HCT116 (cell line): ENCODE results near the gene WSCD1. TPM values are rescaled to one million over a fixed set of nuclear protein-coding genes. Genes with fewer than 3 reads are reported as not detected.

ENCODE experiments used
- ATAC-seq: fragments of 200-7000 bp; cut with Tn5 transposase; 2 replicates; pipeline ENCODE4 v1.9.1; 2020; ENCODE audit warnings: mild to moderate bottlenecking, moderate library complexity
- BruUV-seq: library from RNA; stranded (reverse); fragments of 400-500 nt; replicated peaks from 2 replicates; lab custom pipeline; 2021; lab: Mats Ljungman, UMichigan
- CTCF ChIA-PET: fragments of 300-600 bp; sonication (Branson Sonifier 250); formaldehyde crosslinking; loops from one replicate; lab custom pipeline; 2021; ENCODE audit warnings: antibody characterized with exemption; lab: Charles Lee
- POLR2A ChIA-PET: fragments of 300-600, 350-600 bp; sonication (Branson Sonifier 250); formaldehyde crosslinking; loops from one replicate; lab custom pipeline; 2021; ENCODE audit warnings: antibody characterized with exemption; lab: Charles Lee
- RAD21 ChIA-PET, 2 experiments: fragments of 300-600 bp; sonication (Branson Sonifier 250); formaldehyde crosslinking; loops; one replicate each; lab custom pipeline; 2023; ENCODE audit warnings: low total read pairs in 2 of 2; ENCODE audit not compliant: uncharacterized antibody in 2 of 2, unreplicated experiment in 2 of 2, low non-redundant PET in 1 of 2; lab: Charles Lee
- DNase-seq: peaks from one replicate; pipeline ENCODE4 v3.0.0-alpha.2; 2010; ENCODE audit warnings: low read depth, low spot score
- H2AFZ ChIP-seq: fragments of 200-600 bp; shearing (Covaris generic), sonication (generic); 2 replicates; pipeline ENCODE4 v1.6.1; 2017; ENCODE audit warnings: low read depth, mixed run types, mixed read lengths, antibody characterized with exemption, low read length; ENCODE audit not compliant: poor library complexity, severe bottlenecking
- H3K27ac ChIP-seq: 2 replicates; pipeline ENCODE4 v1.5.1; 2012; ENCODE audit warnings: low read depth, low read length
- H3K27me3 ChIP-seq: fragments of 200-600 bp; sonication (generic); 2 replicates; pipeline ENCODE4 v1.6.1; 2016; ENCODE audit warnings: mixed run types, low read length, mixed read lengths; ENCODE audit not compliant: insufficient read depth
- H3K36me3 ChIP-seq, 2 experiments: fragments of 200-500 bp in 1 of 2; fragments of 200-600 bp in 1 of 2; sonication (Bioruptor generic) in 1 of 2; sonication (generic) in 1 of 2; 2 replicates each; pipeline versions ENCODE4 v1.5.1 to v1.6.1; 2014 to 2016; ENCODE audit warnings: low read length in 2 of 2, inconsistent platforms in 1 of 2, mixed read lengths in 1 of 2, mixed run types in 1 of 2; ENCODE audit not compliant: insufficient read depth in 2 of 2, control insufficient read depth in 1 of 2
- H3K4me1 ChIP-seq, 2 experiments: fragments of 200-600 bp in 1 of 2; sonication (generic) in 1 of 2; 2 replicates each; pipeline versions ENCODE4 v1.5.1 to v1.6.1; 2012 to 2017; ENCODE audit warnings: low read length in 2 of 2, inconsistent platforms in 1 of 2, mild to moderate bottlenecking in 1 of 2, mixed read lengths in 1 of 2, mixed run types in 1 of 2, moderate library complexity in 1 of 2; ENCODE audit not compliant: insufficient read depth in 2 of 2, control insufficient read depth in 1 of 2
- H3K4me2 ChIP-seq: fragments of 200-600 bp; sonication (generic); 2 replicates; pipeline ENCODE4 v1.6.1; 2017; ENCODE audit warnings: mixed run types, low read length, mixed read lengths
- H3K4me3 ChIP-seq, 2 experiments: fragments of 200-600 bp in 1 of 2; sonication (generic) in 1 of 2; replicated peaks in 1 of 2; 2 replicates each; pipeline ENCODE4 v1.5.1; 2011 to 2016; ENCODE audit warnings: low read length in 2 of 2, control low read depth in 1 of 2, low read depth in 1 of 2, mild to moderate bottlenecking in 1 of 2, mixed read lengths in 1 of 2, mixed run types in 1 of 2
- H3K79me2 ChIP-seq: fragments of 200-600 bp; sonication (generic); 2 replicates; pipeline ENCODE4 v1.6.1; 2017; ENCODE audit warnings: mild to moderate bottlenecking, mixed run types, low read length, moderate library complexity, mixed read lengths; ENCODE audit not compliant: insufficient read depth
- H3K9ac ChIP-seq: fragments of 200-600 bp; sonication (generic); 2 replicates; pipeline ENCODE4 v1.6.1; 2016; ENCODE audit warnings: low read length, mixed read lengths
- H3K9me2 ChIP-seq: fragments of 200-600 bp; sonication (generic), shearing (Covaris generic); 2 replicates; pipeline ENCODE4 v1.6.1; 2017; ENCODE audit warnings: mixed run types, mild to moderate bottlenecking, moderate library complexity; ENCODE audit not compliant: insufficient read depth
- H3K9me3 ChIP-seq, 2 experiments: fragments of 200-500 bp in 1 of 2; fragments of 200-600 bp in 1 of 2; sonication (Bioruptor generic) in 1 of 2; sonication (generic) in 1 of 2; 2 replicates each; pipeline ENCODE4 v1.6.1; 2014 to 2017; ENCODE audit warnings: low read length in 2 of 2, mixed read lengths in 2 of 2, inconsistent platforms in 1 of 2, low read depth in 1 of 2, mild to moderate bottlenecking in 1 of 2, mixed run types in 1 of 2, moderate library complexity in 1 of 2; ENCODE audit not compliant: control insufficient read depth in 1 of 2, insufficient read depth in 1 of 2
- H4K20me1 ChIP-seq: fragments of 200-600 bp; sonication (generic), shearing (Covaris generic); 2 replicates; pipeline ENCODE4 v1.6.1; 2017; ENCODE audit warnings: mixed run types, mild to moderate bottlenecking, moderate library complexity; ENCODE audit not compliant: insufficient read depth
- CEBPB ChIP-seq: IDR thresholded peaks from 2 replicates; pipeline ENCODE4 v1.6.1; 2012; ENCODE audit warnings: low read depth
- ELF1 ChIP-seq: IDR thresholded peaks from 2 replicates; pipeline ENCODE4 v1.6.1; 2012; ENCODE audit warnings: low read depth, borderline replicate concordance
- EZH2 ChIP-seq: fragments of 200-600 bp; sonication (generic); IDR thresholded peaks from 2 replicates; pipeline ENCODE4 v1.6.1; 2017; ENCODE audit warnings: antibody characterized with exemption, mixed run types
- EZH2phosphoT487 ChIP-seq: fragments of 200-600 bp; IDR thresholded peaks from 2 replicates; pipeline ENCODE4 v1.6.1; 2018; ENCODE audit warnings: antibody characterized with exemption, borderline replicate concordance
- POLR2A ChIP-seq: IDR thresholded peaks from 2 replicates; pipeline ENCODE4 v1.7.0; 2011; ENCODE audit warnings: borderline replicate concordance; ENCODE audit not compliant: insufficient read depth, insufficient read length; ENCODE audit errors: extremely low read depth
- RAD21 ChIP-seq: IDR thresholded peaks from 2 replicates; pipeline ENCODE4 v1.6.1; 2012; ENCODE audit warnings: low read depth, mild to moderate bottlenecking
- TCF7L2 ChIP-seq: IDR thresholded peaks from 2 replicates; pipeline ENCODE4 v1.7.0; 2011; ENCODE audit warnings: borderline replicate concordance, inconsistent platforms; ENCODE audit not compliant: insufficient read depth, insufficient read length; ENCODE audit errors: extremely low read depth
- YY1 ChIP-seq: IDR thresholded peaks from 2 replicates; pipeline ENCODE4 v1.6.1; 2011; ENCODE audit warnings: low read length, low read depth, moderate library complexity, mild to moderate bottlenecking; ENCODE audit not compliant: insufficient replicate concordance; ENCODE audit errors: extremely low read depth
- ZFX ChIP-seq: fragments of 450-650 bp; IDR thresholded peaks from 2 replicates; pipeline ENCODE4 v1.6.1; 2017
- intact Hi-C: fragments of 100-400 bp; cut with micrococcal nuclease; formaldehyde crosslinking; loops from 2 replicates; pipeline ENCODE4 v1.10.0; 2022
- total RNA-seq: library from RNA; stranded (reverse); gene quantifications from one replicate; pipeline ENCODE4 v1.2.1, GENCODE V29; 2021; ENCODE audit not compliant: unreplicated experiment
- TF ChIP-seq, protein P1 (sequence below), 3 experiments: fragments of 200-600 bp in 1 of 3; sonication (generic) in 1 of 3; IDR thresholded peaks in 2 of 3; conservative IDR thresholded peaks in 1 of 3; 2 replicates each; pipeline ENCODE4 v1.5.1; 2012 to 2017; ENCODE audit warnings: low read depth in 2 of 3, low read length in 2 of 3, antibody characterized with exemption in 1 of 3, borderline replicate concordance in 1 of 3, control low read depth in 1 of 3, mild to moderate bottlenecking in 1 of 3, mixed read lengths in 1 of 3, mixed run types in 1 of 3, moderate library complexity in 1 of 3; ENCODE audit not compliant: insufficient read depth in 1 of 3
- TF ChIP-seq, protein P2 (sequence below): IDR thresholded peaks from 2 replicates; pipeline ENCODE4 v1.6.1; 2012
- TF ChIP-seq, protein P3 (sequence below): IDR thresholded peaks from 2 replicates; pipeline ENCODE4 v1.6.1; 2012; ENCODE audit warnings: low read depth

WSCD1 gene
- total RNA-seq, 1 experiment from 2014 or later, result 0.15 TPM

DNA sequence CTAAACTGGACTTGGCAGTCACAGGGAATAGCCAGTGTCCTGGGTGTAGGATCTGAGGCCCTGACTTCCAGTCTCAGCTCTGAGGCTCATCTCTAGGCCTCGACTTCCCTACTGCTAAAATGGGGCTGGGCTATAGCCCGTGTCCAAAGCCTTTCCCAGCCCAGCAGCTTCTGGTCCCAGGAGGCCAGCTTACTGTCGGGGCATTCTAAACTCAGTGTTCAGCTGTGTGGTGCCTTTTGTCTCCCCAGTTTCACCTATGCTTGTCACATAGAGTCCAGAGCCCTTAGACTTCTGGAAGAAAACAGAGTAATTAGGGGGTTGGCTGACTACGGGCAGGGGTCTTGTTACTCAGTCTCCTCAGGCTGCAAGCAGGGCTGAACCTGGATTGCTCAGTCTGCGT is 94.8 kb downstream of the WSCD1 start:
- Histone ChIP-seq H3K9ac (no peak overlapping the region), H3K9me2 (no peaks in the 10 kb centered on the region), H3K4me3 (no peak overlapping the region), H4K20me1 (no peaks in the 10 kb centered on the region), H3K9me3 (no peaks in the 10 kb centered on the region), H3K27ac (no peak overlapping the region), H3K79me2 (no peaks in the 10 kb centered on the region), H2AFZ (no peak overlapping the region), H3K4me2 (no peak overlapping the region), H3K36me3 (no peaks in the 10 kb centered on the region), H3K27me3 (peaks cover 31% of the 10 kb centered on the region), H3K4me1 (no peaks in the 10 kb centered on the region)
- ChIA-PET RAD21 (no interaction called here), POLR2A (no interaction called here), CTCF (no interaction called here)
- intact Hi-C loops, result no loop called here
- DNase-seq (no peak), ATAC-seq (no peak)
- BruUV-seq, result no TSS peak
- no peak for TF ChIP-seq EZH2phosphoT487
- TF ChIP-seq, protein P1, sequence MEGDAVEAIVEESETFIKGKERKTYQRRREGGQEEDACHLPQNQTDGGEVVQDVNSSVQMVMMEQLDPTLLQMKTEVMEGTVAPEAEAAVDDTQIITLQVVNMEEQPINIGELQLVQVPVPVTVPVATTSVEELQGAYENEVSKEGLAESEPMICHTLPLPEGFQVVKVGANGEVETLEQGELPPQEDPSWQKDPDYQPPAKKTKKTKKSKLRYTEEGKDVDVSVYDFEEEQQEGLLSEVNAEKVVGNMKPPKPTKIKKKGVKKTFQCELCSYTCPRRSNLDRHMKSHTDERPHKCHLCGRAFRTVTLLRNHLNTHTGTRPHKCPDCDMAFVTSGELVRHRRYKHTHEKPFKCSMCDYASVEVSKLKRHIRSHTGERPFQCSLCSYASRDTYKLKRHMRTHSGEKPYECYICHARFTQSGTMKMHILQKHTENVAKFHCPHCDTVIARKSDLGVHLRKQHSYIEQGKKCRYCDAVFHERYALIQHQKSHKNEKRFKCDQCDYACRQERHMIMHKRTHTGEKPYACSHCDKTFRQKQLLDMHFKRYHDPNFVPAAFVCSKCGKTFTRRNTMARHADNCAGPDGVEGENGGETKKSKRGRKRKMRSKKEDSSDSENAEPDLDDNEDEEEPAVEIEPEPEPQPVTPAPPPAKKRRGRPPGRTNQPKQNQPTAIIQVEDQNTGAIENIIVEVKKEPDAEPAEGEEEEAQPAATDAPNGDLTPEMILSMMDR (IDR thresholded peaks at IDR 0.05 in 2 of 3, conservative IDR thresholded peaks at IDR 0.05 in 1 of 3; ENCODE audit: borderline replicate concordance in 1 of 3, insufficient read depth in 1 of 3, low read depth in 2 of 3, low read length in 2 of 3), result no peak
- TF ChIP-seq POLR2A, result no peak
- no peak for TF ChIP-seq EZH2
- TF ChIP-seq YY1, result no peak
- no peak for TF ChIP-seq RAD21
- TF ChIP-seq, protein P2, sequence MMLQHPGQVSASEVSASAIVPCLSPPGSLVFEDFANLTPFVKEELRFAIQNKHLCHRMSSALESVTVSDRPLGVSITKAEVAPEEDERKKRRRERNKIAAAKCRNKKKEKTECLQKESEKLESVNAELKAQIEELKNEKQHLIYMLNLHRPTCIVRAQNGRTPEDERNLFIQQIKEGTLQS, result no peak
- TF ChIP-seq, protein P3, sequence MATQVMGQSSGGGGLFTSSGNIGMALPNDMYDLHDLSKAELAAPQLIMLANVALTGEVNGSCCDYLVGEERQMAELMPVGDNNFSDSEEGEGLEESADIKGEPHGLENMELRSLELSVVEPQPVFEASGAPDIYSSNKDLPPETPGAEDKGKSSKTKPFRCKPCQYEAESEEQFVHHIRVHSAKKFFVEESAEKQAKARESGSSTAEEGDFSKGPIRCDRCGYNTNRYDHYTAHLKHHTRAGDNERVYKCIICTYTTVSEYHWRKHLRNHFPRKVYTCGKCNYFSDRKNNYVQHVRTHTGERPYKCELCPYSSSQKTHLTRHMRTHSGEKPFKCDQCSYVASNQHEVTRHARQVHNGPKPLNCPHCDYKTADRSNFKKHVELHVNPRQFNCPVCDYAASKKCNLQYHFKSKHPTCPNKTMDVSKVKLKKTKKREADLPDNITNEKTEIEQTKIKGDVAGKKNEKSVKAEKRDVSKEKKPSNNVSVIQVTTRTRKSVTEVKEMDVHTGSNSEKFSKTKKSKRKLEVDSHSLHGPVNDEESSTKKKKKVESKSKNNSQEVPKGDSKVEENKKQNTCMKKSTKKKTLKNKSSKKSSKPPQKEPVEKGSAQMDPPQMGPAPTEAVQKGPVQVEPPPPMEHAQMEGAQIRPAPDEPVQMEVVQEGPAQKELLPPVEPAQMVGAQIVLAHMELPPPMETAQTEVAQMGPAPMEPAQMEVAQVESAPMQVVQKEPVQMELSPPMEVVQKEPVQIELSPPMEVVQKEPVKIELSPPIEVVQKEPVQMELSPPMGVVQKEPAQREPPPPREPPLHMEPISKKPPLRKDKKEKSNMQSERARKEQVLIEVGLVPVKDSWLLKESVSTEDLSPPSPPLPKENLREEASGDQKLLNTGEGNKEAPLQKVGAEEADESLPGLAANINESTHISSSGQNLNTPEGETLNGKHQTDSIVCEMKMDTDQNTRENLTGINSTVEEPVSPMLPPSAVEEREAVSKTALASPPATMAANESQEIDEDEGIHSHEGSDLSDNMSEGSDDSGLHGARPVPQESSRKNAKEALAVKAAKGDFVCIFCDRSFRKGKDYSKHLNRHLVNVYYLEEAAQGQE, result no peak
- no peak for TF ChIP-seq ELF1
- no peak for TF ChIP-seq TCF7L2
- TF ChIP-seq CEBPB, result no peak
- TF ChIP-seq ZFX, result no peak
